GM12874 (cell line): ENCODE data around the gene TBP.

ENCODE experiments used
- TF ChIP-seq, protein P1 (sequence below): IDR thresholded peaks from 2 replicates; pipeline ENCODE4 v1.5.1; 2011; ENCODE audit warnings: low read depth, mild to moderate bottlenecking, control low read depth, low read length, moderate library complexity; ENCODE audit not compliant: insufficient read depth

TBP gene

GRCh38 chr6:170554013-170554795, at the start of gene TBP:
Gene TBP, plus strand, starts transcription at chr6:170554369. Its CDS starts 2,661 bp downstream, at chr6:170557030.
- TF ChIP-seq, protein P1, sequence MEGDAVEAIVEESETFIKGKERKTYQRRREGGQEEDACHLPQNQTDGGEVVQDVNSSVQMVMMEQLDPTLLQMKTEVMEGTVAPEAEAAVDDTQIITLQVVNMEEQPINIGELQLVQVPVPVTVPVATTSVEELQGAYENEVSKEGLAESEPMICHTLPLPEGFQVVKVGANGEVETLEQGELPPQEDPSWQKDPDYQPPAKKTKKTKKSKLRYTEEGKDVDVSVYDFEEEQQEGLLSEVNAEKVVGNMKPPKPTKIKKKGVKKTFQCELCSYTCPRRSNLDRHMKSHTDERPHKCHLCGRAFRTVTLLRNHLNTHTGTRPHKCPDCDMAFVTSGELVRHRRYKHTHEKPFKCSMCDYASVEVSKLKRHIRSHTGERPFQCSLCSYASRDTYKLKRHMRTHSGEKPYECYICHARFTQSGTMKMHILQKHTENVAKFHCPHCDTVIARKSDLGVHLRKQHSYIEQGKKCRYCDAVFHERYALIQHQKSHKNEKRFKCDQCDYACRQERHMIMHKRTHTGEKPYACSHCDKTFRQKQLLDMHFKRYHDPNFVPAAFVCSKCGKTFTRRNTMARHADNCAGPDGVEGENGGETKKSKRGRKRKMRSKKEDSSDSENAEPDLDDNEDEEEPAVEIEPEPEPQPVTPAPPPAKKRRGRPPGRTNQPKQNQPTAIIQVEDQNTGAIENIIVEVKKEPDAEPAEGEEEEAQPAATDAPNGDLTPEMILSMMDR, result no peak

DNA sequence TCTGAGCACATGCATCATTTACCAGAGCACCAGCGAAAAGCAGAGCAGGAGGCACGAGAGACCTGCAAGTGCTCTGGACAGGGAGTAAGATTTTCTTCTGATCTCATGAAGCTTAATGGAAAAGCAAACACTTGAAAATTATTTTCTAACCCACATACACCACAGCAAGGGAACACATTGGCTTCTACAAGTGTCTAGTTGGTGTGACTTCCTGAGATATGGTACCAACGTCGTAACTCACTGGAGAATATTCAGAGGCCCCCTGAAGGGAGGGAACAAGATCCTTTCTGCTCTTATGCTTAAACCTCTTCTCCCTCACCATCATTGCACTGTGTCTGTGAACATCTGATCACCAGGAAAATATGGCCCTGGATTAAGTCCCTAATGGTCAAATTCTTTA, 49.7 kb upstream of the TBP start:
- TF ChIP-seq, protein P1, result no peak

DNA sequence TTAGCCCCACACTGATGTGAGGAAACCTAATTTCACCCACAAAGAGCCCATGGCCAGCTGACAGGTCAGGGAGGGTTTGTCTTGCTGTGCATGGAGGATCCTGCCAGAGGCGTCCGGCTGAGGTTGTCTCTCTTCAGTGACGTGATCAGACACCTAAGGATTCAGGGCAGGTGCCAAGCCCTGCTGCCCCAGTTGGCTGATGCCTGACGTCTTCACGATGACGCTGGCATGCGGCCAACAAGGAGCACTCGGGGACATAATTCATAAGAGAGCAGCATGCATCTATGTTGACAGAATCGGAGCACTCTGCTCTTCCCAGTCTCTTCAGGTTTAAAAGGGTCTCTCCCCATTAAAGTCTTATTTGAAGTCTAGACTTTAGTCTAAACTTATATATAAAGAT, 48.9 kb upstream of the TBP start:
- TF ChIP-seq, protein P1, result no peak

DNA sequence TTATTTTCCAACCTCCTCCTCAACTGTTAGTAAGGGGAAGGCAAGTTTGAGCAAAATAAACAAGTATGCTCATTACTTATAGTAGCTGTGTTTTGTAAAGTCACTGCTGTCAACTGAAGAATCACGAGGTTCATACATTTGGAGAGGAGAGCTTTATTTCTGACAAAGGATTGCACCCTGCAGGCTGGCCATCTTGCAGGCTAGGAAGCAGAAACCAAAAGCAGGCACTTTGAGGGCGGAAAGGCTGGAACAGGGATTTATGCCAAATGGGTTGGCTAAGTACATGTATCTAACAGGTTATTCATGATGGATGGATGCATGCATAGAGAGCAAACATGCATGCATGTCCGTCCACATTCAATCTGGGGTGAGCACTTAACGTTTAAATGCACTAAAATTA, 47.7 kb upstream of the TBP start:
- TF ChIP-seq, protein P1, result no peak

DNA sequence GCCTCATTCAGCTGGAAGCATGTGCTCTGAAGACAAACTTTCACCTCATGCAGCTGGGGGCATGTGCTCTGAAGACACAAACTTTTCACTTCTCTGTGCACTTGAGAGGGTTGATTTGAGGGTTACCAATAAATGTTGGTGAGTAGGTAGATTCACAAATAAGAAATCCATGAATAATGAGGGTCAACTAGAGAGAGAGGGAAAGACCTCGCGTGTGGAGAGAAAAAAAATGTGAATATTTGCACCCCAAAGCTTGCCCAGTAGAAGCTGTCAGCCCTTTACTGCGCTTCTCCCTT, 44.5 kb upstream of the TBP start:
- TF ChIP-seq, protein P1, result no peak

DNA sequence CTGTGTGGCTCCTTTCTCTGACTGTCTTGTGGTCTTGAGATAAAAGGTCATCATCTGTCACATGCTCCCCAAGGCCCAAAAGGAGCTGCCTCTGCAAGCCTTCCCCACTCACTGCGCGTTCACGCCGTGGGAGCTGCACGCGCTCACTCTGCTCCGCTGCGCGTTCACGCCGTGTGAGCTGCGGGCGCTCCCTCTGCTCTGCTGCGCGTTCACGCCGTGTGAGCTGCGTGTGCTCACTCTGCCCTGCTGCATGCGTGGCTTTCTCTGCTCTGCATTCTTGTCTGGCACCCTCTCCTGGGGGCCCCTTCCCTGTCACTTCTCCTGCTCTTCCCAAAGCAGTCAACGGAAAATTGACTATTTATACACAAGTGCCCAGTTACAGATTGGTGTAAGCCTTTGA, 43.5 kb upstream of the TBP start:
- TF ChIP-seq, protein P1, result no peak

GRCh38 chr6:170512249-170512648, 41.9 kb upstream of the TBP start:
- TF ChIP-seq, protein P1, result no peak

DNA sequence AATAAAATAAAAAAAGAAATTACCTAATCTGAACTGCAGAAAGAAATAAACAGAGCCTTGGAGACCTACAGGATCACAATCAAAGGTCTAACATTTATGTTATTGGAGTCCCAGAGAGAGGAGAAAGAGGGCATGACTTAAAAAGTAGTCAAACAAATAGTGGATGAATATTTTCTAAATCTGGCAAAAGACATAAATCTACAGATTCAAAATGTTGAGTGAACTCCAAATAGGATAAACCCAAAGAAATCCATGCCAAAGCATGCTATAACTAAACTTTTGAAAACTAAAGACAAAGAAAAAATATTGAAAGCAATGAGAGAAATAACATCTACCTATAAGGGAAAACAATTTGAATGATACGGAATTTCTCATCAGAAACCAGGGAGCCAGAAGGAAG, 39.3 kb upstream of the TBP start:
- TF ChIP-seq, protein P1, result no peak
